Lower leg skin (tissue), 3 donors: Measurements from ENCODE around the gene SLC9A2.

ENCODE experiments used
- POLR2A ChIP-seq, 2 donors: fragments of 450-650 bp; IDR thresholded peaks; one replicate each; pipeline ENCODE4 v1.6.1; 2016 to 2017; ENCODE audit warnings: antibody characterized with exemption in 2 of 2, mild to moderate bottlenecking in 1 of 2, moderate library complexity in 1 of 2
- TF ChIP-seq, protein P1 (sequence below), 3 donors: fragments of 450-650 bp; IDR thresholded peaks; one replicate each; pipeline ENCODE4 v1.5.1; 2016; ENCODE audit warnings: antibody characterized with exemption in 3 of 3, mild to moderate bottlenecking in 3 of 3, moderate library complexity in 2 of 3

DNA sequence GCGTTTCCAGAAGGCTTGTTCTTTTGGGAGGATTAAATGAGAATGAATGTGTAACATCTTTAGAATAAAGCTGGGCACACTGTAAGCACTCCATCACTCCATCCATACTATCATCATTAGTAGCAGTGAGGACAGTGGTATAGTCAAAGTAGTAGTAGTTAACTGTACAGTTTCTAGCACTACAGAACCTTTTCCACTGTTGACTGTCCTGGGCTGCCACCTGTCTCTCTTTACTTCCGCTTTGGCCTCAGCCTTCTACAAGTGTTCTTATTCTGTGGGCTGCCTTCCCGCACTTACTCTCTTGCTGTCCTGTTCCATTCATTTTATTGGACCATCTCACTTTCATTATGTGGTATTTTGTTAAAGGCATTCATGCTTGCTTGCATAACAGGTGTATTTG lies 3.3 kb downstream of the SLC9A2 start:
- TF ChIP-seq, protein P1, sequence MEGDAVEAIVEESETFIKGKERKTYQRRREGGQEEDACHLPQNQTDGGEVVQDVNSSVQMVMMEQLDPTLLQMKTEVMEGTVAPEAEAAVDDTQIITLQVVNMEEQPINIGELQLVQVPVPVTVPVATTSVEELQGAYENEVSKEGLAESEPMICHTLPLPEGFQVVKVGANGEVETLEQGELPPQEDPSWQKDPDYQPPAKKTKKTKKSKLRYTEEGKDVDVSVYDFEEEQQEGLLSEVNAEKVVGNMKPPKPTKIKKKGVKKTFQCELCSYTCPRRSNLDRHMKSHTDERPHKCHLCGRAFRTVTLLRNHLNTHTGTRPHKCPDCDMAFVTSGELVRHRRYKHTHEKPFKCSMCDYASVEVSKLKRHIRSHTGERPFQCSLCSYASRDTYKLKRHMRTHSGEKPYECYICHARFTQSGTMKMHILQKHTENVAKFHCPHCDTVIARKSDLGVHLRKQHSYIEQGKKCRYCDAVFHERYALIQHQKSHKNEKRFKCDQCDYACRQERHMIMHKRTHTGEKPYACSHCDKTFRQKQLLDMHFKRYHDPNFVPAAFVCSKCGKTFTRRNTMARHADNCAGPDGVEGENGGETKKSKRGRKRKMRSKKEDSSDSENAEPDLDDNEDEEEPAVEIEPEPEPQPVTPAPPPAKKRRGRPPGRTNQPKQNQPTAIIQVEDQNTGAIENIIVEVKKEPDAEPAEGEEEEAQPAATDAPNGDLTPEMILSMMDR (IDR thresholded peaks at IDR 0.05): no peak
- TF ChIP-seq POLR2A (IDR thresholded peaks at IDR 0.05): no peak
